Fibroblast of mammary gland (primary cell): ENCODE data around the gene GLT1D1.

Experiments used
- DNase-seq: peaks from one replicate; pipeline ENCODE4 v3.0.0-alpha.2; 2010; ENCODE audit warnings: low read depth
- H3K4me3 ChIP-seq: 2 replicates; pipeline ENCODE4 v1.5.1; 2011; ENCODE audit warnings: low read depth, mild to moderate bottlenecking, low read length, moderate library complexity; ENCODE audit not compliant: control insufficient read depth
- CTCF ChIP-seq: conservative IDR thresholded peaks from 2 replicates; pipeline ENCODE4 v1.5.1; 2011; ENCODE audit warnings: low read depth, low read length, inconsistent platforms; ENCODE audit not compliant: control insufficient read depth, insufficient read depth

GLT1D1 gene

DNA sequence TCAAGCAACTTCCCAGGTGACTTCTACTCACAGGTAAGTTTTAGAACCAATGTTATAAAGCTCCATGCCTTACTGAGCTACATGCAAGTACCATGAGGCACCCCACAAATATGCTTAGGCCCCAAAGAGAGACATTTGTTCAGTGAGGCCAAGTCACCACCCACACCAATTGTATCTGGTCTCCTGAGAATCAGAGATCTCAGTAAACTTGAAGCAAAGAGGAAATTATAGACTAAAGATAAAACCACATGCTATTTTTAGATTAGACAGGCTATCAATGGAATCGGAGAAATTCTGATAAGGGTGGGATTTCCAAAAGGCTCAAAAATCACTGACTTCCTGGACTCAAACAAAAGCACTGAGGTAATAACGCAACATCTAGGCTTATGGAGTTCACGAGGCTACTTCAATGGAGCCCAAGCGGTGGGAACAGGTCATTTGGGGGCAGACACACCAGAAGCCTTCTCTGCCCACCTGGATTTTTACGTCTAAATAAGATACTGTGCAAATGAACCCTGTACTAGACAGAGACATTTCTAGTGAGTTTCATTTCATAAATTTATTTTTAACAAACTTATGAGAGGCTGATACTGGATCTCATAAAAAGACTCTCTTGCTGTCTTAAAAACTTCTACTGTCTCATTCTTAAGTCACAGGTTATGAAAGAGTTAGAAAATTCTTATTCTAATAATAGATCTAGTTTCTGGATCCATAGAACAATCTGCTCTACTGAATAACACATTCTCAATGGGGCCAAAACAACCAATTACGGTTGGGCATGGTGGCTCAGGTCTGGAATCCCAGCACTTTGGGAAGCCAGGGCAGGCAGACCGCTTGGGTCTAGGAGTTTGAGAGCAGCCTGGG is 37.3 kb upstream of the GLT1D1 start:
- TF ChIP-seq CTCF = no peak
- DNase-seq = no peak
- no peak overlapping the region for H3K4me3 ChIP-seq

DNA sequence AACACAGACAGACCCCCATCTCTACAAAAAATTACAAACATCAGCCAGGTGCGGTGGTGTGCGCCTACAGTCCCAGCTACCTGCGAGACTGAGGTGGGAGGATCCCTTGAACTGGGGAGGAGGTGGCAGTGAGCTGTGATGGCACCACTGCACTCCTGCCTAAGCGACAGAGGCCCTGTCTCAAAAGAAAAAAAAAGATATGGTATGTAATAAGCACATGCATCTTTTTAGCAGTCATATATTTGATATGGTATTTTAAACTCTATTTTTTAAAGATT is 36.7 kb upstream of the GLT1D1 start:
- DNase-seq = no peak
- TF ChIP-seq CTCF = no peak
- no peak overlapping the region for H3K4me3 ChIP-seq

GRCh38 chr12:128817111-128818015 is 35.9 kb upstream of the GLT1D1 start:
- H3K4me3 ChIP-seq = no peak overlapping the region
- TF ChIP-seq CTCF = no peak
- DNase-seq = peak; percentile 82

DNA sequence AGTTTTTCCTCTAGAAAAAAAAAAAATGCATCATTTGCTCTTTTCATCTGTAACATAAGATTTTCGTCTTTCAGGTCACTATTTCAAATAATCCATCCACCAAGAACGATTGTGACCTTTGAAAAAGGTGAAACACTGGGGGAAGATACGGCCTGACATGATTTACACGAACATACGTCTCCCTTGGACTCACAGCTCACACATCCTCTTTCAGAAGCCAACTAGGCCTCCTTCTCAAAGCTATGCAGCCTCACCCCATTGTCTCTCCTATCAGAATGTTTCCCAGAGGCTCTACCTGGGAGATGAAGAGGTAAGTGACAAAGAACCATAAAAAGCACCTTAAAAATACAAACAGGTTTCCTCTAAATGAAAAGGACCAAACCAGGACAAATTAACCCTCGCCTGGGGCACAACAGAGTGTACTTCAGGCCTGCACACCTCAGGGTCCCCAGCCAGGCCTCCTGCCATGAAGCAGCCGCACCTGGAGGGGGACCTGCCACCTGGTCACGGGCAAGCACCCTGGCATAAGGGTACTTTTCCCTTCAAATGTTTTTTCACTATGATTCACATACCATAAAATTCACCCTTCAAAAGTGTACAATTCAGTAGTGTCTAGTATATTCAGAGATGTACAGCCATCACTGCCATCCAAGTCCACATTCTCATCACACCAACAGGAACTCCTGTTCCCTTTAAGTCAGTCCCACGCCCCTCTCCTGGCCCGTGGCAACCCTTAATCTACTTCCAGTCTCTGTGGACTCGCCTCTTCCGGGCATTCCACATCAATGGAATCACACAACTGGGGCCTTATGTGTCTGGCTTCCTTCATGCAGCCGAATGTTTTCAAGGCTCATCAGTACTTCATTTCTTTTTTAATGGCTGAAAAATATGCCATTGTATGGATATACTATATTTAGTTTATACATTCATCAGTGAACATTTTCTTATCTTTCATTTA is 34.9 kb upstream of the GLT1D1 start:
- TF ChIP-seq CTCF = no peak
- peak; percentile 71 for DNase-seq
- no peak overlapping the region for H3K4me3 ChIP-seq

GRCh38 chr12:128819293-128820144 is 33.8 kb upstream of the GLT1D1 start:
- no peak overlapping the region for H3K4me3 ChIP-seq
- no peak for TF ChIP-seq CTCF
- DNase-seq = no peak
